SU-DHL-6 (cell line): ENCODE data around the gene C10orf95.

Experiments
- H2AFZ ChIP-seq: fragments of 200-600 bp; sonication (generic); 2 replicates; pipeline ENCODE4 v1.6.1; 2014; ENCODE audit warnings: low read depth, mild to moderate bottlenecking, moderate library complexity, mixed read lengths, antibody characterized with exemption, low read length; ENCODE audit not compliant: severe bottlenecking
- H3F3A ChIP-seq: fragments of 200-600 bp; shearing (Covaris generic); 2 replicates; pipeline ENCODE4 v1.6.0; 2016; ENCODE audit warnings: antibody characterized with exemption, mild to moderate bottlenecking; ENCODE audit not compliant: insufficient read depth
- H3K27ac ChIP-seq: fragments of 200-600 bp; sonication (generic); 2 replicates; pipeline ENCODE4 v1.5.1; 2016; ENCODE audit warnings: low read depth, mild to moderate bottlenecking, low read length, moderate library complexity, mixed read lengths
- H3K27me3 ChIP-seq: fragments of 200-600 bp; sonication (generic), shearing (Covaris generic); 2 replicates; pipeline ENCODE4 v1.6.0; 2014; ENCODE audit warnings: mild to moderate bottlenecking, low read length
- H3K36me3 ChIP-seq: fragments of 200-600 bp; sonication (generic); 2 replicates; pipeline ENCODE4 v1.6.1; 2014; ENCODE audit warnings: mild to moderate bottlenecking, low read length, mixed read lengths
- H3K4me2 ChIP-seq: fragments of 300-600, 200-600 bp; shearing (Covaris generic), sonication (generic); 2 replicates; pipeline ENCODE4 v1.6.0; 2014; ENCODE audit warnings: low read length, low read depth, mild to moderate bottlenecking; ENCODE audit not compliant: poor library complexity, severe bottlenecking
- H3K4me3 ChIP-seq: fragments of 200-600 bp; sonication (generic); 2 replicates; pipeline ENCODE4 v1.5.1; 2014; ENCODE audit warnings: antibody characterized with exemption, low read length, mild to moderate bottlenecking, mixed read lengths; ENCODE audit not compliant: insufficient read depth, poor library complexity, severe bottlenecking
- H3K79me2 ChIP-seq: fragments of 200-600 bp; sonication (generic); 2 replicates; pipeline ENCODE4 v1.6.1; 2014; ENCODE audit warnings: mild to moderate bottlenecking, low read length, moderate library complexity; ENCODE audit not compliant: insufficient read depth
- H3K9ac ChIP-seq: fragments of 200-600 bp; sonication (generic); 2 replicates; pipeline ENCODE4 v1.7.0; 2014; ENCODE audit warnings: mild to moderate bottlenecking, low read length
- H3K9me2 ChIP-seq: fragments of 200-600 bp; sonication (generic); replicated peaks from 2 replicates; pipeline ENCODE4 v1.6.1; 2014; ENCODE audit warnings: low read length; ENCODE audit not compliant: insufficient read depth
- H3K9me3 ChIP-seq: fragments of 200-600 bp; sonication (generic); 2 replicates; pipeline ENCODE4 v1.6.1; 2014; ENCODE audit warnings: low read length, mixed read lengths; ENCODE audit not compliant: insufficient read depth
- H4K20me1 ChIP-seq: fragments of 200-600 bp; sonication (generic); 2 replicates; pipeline ENCODE4 v1.6.1; 2014; ENCODE audit warnings: low read depth, mild to moderate bottlenecking, antibody characterized with exemption, low read length, moderate library complexity, mixed read lengths
- CTCF ChIP-seq: fragments of 200-600 bp; sonication (generic); IDR thresholded peaks from one replicate; pipeline ENCODE4 v1.5.1; 2017; ENCODE audit warnings: antibody characterized with exemption, mild to moderate bottlenecking, low read length, moderate library complexity; ENCODE audit not compliant: insufficient read depth, poor library complexity, severe bottlenecking
- EZH2phosphoT487 ChIP-seq: fragments of 200-600 bp; sonication (generic), shearing (Covaris generic); conservative IDR thresholded peaks from 2 replicates; pipeline ENCODE4 v1.6.1; 2018; ENCODE audit warnings: mild to moderate bottlenecking, antibody characterized with exemption, low read length, moderate library complexity, mixed read lengths

The C10orf95 gene

DNA sequence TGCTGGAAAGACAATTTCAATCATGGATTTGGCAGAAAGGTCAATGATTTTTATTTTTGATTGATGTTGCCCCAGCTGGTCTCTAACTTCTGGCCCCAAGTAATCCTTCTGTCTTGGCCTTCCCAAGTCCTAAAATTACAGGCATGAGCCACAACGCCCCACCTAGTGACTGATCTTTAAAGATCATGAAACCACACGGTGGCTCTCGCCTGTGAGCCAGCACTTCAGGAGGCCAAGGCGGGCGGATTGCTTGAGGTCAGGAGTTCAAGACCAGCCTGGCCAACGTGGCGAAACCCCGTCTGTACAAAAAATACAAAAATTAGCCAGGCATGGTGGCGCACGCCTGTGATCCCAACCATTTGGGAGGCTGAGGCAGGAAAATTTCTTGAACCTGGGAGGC lies 12.6 kb upstream of the C10orf95 start:
- Histone ChIP-seq H3K9me3 (no peaks in the 10 kb centered on the region), H3K9me2 (no peaks in the 10 kb centered on the region), H3K4me2 (no peak overlapping the region), H2AFZ (no peak overlapping the region), H3K36me3 (no peaks in the 10 kb centered on the region), H3K27me3 (no peaks in the 10 kb centered on the region), H3F3A (peaks cover 3% of the 10 kb centered on the region; the same call in 1 of the 2 replicates), H3K27ac (no peak overlapping the region), H3K79me2 (peaks cover 20% of the 10 kb centered on the region), H3K4me3 (no peak overlapping the region), H3K9ac (no peak overlapping the region), H4K20me1 (no peaks in the 10 kb centered on the region)
- TF ChIP-seq CTCF (no peak), EZH2phosphoT487 (no peak)

- Histone ChIP-seq H3K27ac (peak overlapping the region; percentile 37; the same call in 1 of the 2 replicates), H3K9ac (peak overlapping the region; percentile 68), H3K9me3 (no peaks in the 10 kb centered on the region), H3K27me3 (no peaks in the 10 kb centered on the region), H3K79me2 (peaks cover 20% of the 10 kb centered on the region), H3K36me3 (no peaks in the 10 kb centered on the region), H3K9me2 (no peaks in the 10 kb centered on the region), H3K4me2 (peak overlapping the region; percentile 68), H3F3A (peaks cover 7% of the 10 kb centered on the region), H3K4me3 (peak overlapping the region; percentile 70), H2AFZ (no peak overlapping the region), H4K20me1 (no peaks in the 10 kb centered on the region)
- TF ChIP-seq CTCF (no peak), EZH2phosphoT487 (no peak)
Observed at GRCh38 chr10:102462512-102463054, 11.2 kb upstream of the C10orf95 start.

DNA sequence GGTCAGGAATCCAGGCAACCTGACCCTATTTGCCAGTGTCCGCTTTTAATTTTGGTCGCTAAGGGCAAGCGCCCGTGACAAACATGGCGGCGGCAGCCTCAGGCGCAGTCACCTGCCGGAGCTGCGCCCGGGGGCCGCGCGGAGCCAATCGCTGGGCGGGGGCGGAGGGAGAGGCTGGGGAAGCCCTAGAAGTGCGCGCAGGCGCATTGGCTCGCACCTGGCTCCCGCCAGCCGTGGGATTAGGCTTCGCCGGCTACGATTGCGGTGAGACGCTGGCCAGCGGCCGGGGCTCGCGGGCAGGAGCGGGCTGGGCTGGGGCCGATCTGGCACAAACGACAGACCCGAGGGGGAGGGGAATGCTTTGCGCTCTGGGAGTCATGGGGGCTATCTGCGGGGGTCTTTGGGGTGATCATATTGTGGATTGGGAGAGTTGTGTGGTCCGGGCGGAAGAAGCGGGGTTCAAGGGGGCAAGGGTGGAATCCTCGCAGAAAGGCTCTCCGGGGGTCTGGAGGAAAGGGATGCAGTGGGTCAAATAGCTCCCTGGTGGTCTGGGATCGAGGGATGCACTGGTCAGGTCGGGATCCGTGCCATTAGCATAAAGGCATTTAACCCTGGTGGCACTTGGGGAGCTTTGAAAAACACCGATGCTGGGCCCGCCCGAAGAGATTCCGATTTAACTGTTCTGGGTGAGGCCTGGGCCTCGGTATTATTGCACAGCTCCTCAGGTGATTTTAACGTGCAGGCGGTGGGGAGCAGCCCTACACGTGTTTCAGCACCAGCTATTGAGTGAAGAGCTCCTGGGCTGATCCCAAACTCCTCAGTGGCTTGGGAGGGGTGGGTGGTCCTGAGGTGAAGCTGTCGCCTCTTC lies 10.1 kb upstream of the C10orf95 start:
- no peaks in the 10 kb centered on the region for H3K9me2 ChIP-seq
- H3K4me3 ChIP-seq = peak overlapping the region; percentile 70
- no peak for TF ChIP-seq CTCF
- no peak for TF ChIP-seq EZH2phosphoT487
- peaks cover 7% of the 10 kb centered on the region for H3F3A ChIP-seq
- peak overlapping the region; percentile 37 for H3K27ac ChIP-seq
- H3K4me2 ChIP-seq = peak overlapping the region; percentile 68
- H3K9ac ChIP-seq = peak overlapping the region; percentile 68
- H4K20me1 ChIP-seq = no peaks in the 10 kb centered on the region
- H3K27me3 ChIP-seq = no peaks in the 10 kb centered on the region
- H3K79me2 ChIP-seq = peaks cover 20% of the 10 kb centered on the region
- H2AFZ ChIP-seq = peak overlapping the region; percentile 86
- H3K36me3 ChIP-seq = no peaks in the 10 kb centered on the region
- H3K9me3 ChIP-seq = no peaks in the 10 kb centered on the region
